ENCODE results near the gene ARHGAP15. TPM values are rescaled to one million over a fixed set of nuclear protein-coding genes. Genes with fewer than 3 reads are reported as not detected.
A peak's percentile ranks its signal among the peaks of the same experiment; 100 is the strongest.

Gene ARHGAP15
- total RNA-seq, 1 donor from 2014 or later = 7.0 TPM

- Histone ChIP-seq H3K9me3 (replicated peaks) (no peaks in the 10 kb centered on the region), H3K27ac (replicated peaks) (peak overlapping the region; percentile 36), H3K36me3 (no peaks in the 10 kb centered on the region), H3K4me1 (peaks cover 34% of the 10 kb centered on the region), H3K4me3 (no peak overlapping the region), H3K27me3 (ENCODE audit: low read depth) (no peaks in the 10 kb centered on the region)
- intact Hi-C loops (cut with micrococcal nuclease) = no loop called here
- TF ChIP-seq, protein P1, sequence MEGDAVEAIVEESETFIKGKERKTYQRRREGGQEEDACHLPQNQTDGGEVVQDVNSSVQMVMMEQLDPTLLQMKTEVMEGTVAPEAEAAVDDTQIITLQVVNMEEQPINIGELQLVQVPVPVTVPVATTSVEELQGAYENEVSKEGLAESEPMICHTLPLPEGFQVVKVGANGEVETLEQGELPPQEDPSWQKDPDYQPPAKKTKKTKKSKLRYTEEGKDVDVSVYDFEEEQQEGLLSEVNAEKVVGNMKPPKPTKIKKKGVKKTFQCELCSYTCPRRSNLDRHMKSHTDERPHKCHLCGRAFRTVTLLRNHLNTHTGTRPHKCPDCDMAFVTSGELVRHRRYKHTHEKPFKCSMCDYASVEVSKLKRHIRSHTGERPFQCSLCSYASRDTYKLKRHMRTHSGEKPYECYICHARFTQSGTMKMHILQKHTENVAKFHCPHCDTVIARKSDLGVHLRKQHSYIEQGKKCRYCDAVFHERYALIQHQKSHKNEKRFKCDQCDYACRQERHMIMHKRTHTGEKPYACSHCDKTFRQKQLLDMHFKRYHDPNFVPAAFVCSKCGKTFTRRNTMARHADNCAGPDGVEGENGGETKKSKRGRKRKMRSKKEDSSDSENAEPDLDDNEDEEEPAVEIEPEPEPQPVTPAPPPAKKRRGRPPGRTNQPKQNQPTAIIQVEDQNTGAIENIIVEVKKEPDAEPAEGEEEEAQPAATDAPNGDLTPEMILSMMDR (IDR thresholded peaks at IDR 0.05; ENCODE audit: borderline replicate concordance) = no peak
- DNase-seq = no peak
Measured at GRCh38 chr2:143477714-143478443, 348.7 kb downstream of the ARHGAP15 start.

DNA sequence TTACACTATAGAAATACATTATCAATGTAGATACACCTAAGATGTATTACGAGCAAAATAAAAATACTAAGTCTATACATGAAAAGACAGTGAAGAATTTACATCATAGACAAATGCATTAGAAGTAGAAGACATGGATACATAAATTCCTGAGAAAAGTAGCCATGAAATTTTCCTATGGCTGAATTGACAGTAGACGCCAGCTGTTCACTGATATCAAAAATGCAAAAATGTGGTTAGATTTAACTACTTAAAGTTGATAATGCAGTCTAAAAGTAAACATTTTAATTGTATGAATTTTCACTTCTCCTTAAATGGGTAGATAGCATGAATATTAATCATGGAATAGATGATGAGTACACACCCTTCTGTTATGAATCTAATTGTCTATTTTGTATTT lies 350.9 kb downstream of the ARHGAP15 start:
- Histone ChIP-seq H3K27ac (replicated peaks) (peak overlapping the region; percentile 80), H3K4me1 (peaks cover 30% of the 10 kb centered on the region)
- intact Hi-C loops (cut with micrococcal nuclease) = no loop called here

GRCh38 chr2:143480601-143481236 lies 351.5 kb downstream of the ARHGAP15 start:
- intact Hi-C loops (cut with micrococcal nuclease) = no loop called here
- TF ChIP-seq, protein P1 (IDR thresholded peaks at IDR 0.05; ENCODE audit: borderline replicate concordance) = no peak
- no peaks in the 10 kb centered on the region for H3K27me3 ChIP-seq (ENCODE audit: low read depth)
- H3K36me3 ChIP-seq = no peaks in the 10 kb centered on the region
- no peak for DNase-seq
- H3K27ac ChIP-seq (replicated peaks) = peak overlapping the region; percentile 80
- H3K4me3 ChIP-seq = no peak overlapping the region
- H3K9me3 ChIP-seq (replicated peaks) = no peaks in the 10 kb centered on the region
- peaks cover 24% of the 10 kb centered on the region for H3K4me1 ChIP-seq

More for the DNA sequence above, 350.9 kb downstream of the ARHGAP15 start:
- Histone ChIP-seq H3K36me3 (no peaks in the 10 kb centered on the region), H3K27me3 (ENCODE audit: low read depth) (no peaks in the 10 kb centered on the region), H3K9me3 (replicated peaks) (no peaks in the 10 kb centered on the region), H3K4me3 (no peak overlapping the region)
- TF ChIP-seq, protein P1 (IDR thresholded peaks at IDR 0.05; ENCODE audit: borderline replicate concordance) = no peak
- no peak for DNase-seq

DNA sequence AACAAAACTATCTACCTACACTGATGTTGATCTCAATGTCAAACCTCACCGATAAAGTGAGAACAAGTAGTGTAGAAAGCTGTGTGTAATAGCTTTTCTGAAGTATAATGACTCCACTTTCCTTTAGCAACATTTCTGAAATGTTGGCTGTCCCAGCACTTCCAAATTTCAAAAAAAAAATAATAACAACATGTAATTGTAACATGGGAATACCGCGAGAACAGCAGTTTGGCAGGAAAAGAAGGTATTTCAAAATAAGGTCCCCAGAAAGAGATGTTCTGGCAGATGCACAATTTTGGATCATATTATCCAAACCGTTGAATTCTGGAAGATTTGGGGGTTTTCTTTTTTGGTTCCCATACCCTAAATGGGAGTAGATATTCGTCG lies 352.0 kb downstream of the ARHGAP15 start:
- DNase-seq = no peak
- H3K27ac ChIP-seq (replicated peaks) = peak overlapping the region; percentile 80
- TF ChIP-seq, protein P1 (IDR thresholded peaks at IDR 0.05; ENCODE audit: borderline replicate concordance) = no peak
- H3K4me3 ChIP-seq = no peak overlapping the region
- H3K4me1 ChIP-seq = peaks cover 22% of the 10 kb centered on the region
- intact Hi-C loops (cut with micrococcal nuclease) = no loop called here
- H3K27me3 ChIP-seq (ENCODE audit: low read depth) = no peaks in the 10 kb centered on the region
- no peaks in the 10 kb centered on the region for H3K9me3 ChIP-seq (replicated peaks)
- H3K36me3 ChIP-seq = no peaks in the 10 kb centered on the region

- intact Hi-C loops (cut with micrococcal nuclease) = no loop called here
- Histone ChIP-seq H3K4me3 (no peak overlapping the region), H3K36me3 (no peaks in the 10 kb centered on the region), H3K27ac (replicated peaks) (peak overlapping the region; percentile 80), H3K27me3 (ENCODE audit: low read depth) (no peaks in the 10 kb centered on the region), H3K9me3 (replicated peaks) (no peaks in the 10 kb centered on the region), H3K4me1 (peaks cover 22% of the 10 kb centered on the region)
- DNase-seq = no peak
- TF ChIP-seq, protein P1 (IDR thresholded peaks at IDR 0.05; ENCODE audit: borderline replicate concordance) = no peak
Measured at GRCh38 chr2:143481733-143482132, 352.5 kb downstream of the ARHGAP15 start.
